ENCODE data around the gene TIFAB.
A peak's percentile ranks its signal among the peaks of the same experiment; 100 is the strongest.

Gene TIFAB

DNA sequence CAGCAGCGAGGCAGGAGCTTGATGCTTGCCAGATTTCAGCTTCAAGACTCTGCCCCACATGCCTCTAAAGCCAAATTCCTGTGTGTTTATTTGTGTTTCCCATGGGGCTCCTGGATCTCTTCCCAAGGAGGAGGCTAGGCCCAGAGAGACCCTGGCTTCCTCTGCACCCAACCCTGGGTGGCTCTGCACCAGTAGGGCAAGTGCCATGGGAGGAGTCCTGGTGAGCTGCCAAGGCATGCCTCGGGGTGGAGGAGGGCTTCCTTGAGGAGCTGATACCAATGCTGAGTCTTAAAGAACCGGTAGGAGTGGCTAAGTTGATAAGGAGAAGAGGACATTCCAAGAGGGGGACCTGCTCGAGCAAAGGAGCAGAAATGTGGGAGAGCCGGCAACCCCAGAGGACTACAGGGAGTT, 6.8 kb upstream of the TIFAB start:
- Histone ChIP-seq H3K4me3 (ENCODE audit: low read depth in 1 of 2, low read length in 2 of 2) (no peak overlapping the region), H3K79me2 (ENCODE audit: insufficient read depth, low read length) (no peaks in the 10 kb centered on the region), H3K4me1 (ENCODE audit: insufficient read depth, low read length) (0 out of 2 replicates have a peak, but pooled peaks cover 2% of the 10 kb centered on the region), H3K9me3 (ENCODE audit: insufficient read depth, low read length, severe bottlenecking) (no peaks in the 10 kb centered on the region), H3K9ac (ENCODE audit: low read depth, low read length) (no peak overlapping the region), H2AFZ (ENCODE audit: low read depth, low read length) (no peak overlapping the region), H3K27ac (ENCODE audit: low read length) (no peak overlapping the region), H4K20me1 (ENCODE audit: insufficient read depth, low read length) (no peaks in the 10 kb centered on the region), H3K36me3 (ENCODE audit: insufficient read depth, low read length) (no peaks in the 10 kb centered on the region), H3K27me3 (ENCODE audit: insufficient read depth, low read length, poor library complexity) (peaks cover 6% of the 10 kb centered on the region), H3K4me2 (ENCODE audit: insufficient read depth, low read length) (no peak overlapping the region)
- ATAC-seq (ENCODE audit: insufficient read depth, low read depth) (no peak), DNase-seq (no peak)
- TF ChIP-seq EZH2 (IDR thresholded peaks at IDR 0.05; ENCODE audit: borderline replicate concordance, low read depth, low read length, severe bottlenecking): no peak

DNA sequence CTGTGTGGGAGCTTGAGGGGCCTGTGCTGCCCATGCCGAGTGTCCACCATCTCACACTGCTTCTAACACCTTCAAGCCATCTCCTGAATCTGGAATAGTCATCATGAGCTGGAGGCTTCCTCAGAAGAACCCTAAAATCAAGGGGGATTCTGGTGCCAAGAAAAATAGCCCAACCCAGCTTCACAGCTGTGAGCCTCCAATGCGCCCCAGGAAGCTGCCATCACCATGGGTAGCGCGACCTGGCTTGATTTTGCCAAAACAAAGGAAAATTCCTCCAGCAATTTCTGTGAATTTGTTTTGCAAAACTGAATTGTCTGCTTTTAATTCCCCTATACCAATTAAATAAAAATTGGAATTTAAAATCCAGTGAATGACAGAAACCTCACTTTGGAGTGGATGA, 6.2 kb upstream of the TIFAB start:
- Histone ChIP-seq H3K27me3 (ENCODE audit: insufficient read depth, low read length, poor library complexity) (peaks cover 6% of the 10 kb centered on the region), H3K4me2 (ENCODE audit: insufficient read depth, low read length) (no peak overlapping the region), H4K20me1 (ENCODE audit: insufficient read depth, low read length) (no peaks in the 10 kb centered on the region), H3K9me3 (ENCODE audit: insufficient read depth, low read length, severe bottlenecking) (no peaks in the 10 kb centered on the region), H3K9ac (ENCODE audit: low read depth, low read length) (no peak overlapping the region), H2AFZ (ENCODE audit: low read depth, low read length) (no peak overlapping the region), H3K27ac (ENCODE audit: low read length) (no peak overlapping the region), H3K79me2 (ENCODE audit: insufficient read depth, low read length) (no peaks in the 10 kb centered on the region), H3K4me1 (ENCODE audit: insufficient read depth, low read length) (0 out of 2 replicates have a peak, but pooled peaks cover 2% of the 10 kb centered on the region), H3K36me3 (ENCODE audit: insufficient read depth, low read length) (no peaks in the 10 kb centered on the region), H3K4me3 (ENCODE audit: low read depth in 1 of 2, low read length in 2 of 2) (no peak overlapping the region)
- DNase-seq: no peak
- TF ChIP-seq, protein P1, sequence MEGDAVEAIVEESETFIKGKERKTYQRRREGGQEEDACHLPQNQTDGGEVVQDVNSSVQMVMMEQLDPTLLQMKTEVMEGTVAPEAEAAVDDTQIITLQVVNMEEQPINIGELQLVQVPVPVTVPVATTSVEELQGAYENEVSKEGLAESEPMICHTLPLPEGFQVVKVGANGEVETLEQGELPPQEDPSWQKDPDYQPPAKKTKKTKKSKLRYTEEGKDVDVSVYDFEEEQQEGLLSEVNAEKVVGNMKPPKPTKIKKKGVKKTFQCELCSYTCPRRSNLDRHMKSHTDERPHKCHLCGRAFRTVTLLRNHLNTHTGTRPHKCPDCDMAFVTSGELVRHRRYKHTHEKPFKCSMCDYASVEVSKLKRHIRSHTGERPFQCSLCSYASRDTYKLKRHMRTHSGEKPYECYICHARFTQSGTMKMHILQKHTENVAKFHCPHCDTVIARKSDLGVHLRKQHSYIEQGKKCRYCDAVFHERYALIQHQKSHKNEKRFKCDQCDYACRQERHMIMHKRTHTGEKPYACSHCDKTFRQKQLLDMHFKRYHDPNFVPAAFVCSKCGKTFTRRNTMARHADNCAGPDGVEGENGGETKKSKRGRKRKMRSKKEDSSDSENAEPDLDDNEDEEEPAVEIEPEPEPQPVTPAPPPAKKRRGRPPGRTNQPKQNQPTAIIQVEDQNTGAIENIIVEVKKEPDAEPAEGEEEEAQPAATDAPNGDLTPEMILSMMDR (IDR thresholded peaks at IDR 0.05; ENCODE audit: borderline replicate concordance, extremely low read depth, low read length, poor library complexity, severe bottlenecking): no peak
- no peak for TF ChIP-seq EZH2 (IDR thresholded peaks at IDR 0.05; ENCODE audit: borderline replicate concordance, low read depth, low read length, severe bottlenecking)
- ATAC-seq (ENCODE audit: insufficient read depth, low read depth): no peak

DNA sequence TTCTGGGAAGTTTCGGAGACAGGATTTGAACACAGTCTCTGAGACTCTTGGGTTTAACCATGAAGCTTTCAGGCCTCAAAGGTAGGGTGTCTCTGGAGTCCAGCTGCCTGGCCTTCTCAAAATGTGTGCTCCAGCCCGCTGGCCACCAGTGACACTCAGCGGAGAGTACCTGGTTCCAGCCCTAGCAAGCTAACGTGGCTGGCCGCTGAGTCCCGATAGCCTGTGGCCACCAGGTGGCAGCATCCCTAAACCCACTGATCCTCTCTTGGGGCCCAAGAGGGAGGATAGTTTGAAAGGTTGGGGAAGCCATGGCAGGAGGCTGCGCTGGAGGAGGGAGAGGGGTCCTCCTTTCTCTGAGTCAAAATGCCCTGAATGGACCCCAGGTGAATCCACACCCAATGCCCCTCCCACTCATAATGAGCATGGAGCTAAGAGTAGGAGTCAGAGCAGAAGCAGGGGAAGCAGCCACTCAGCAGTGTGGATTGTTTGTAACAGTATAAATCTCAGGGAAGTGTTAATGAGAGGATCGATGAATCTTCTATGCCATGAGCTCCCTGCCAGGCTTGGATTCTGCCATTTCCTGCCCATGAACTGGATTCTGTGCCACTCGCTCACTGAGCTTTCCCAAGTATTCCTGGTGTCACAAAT, 5.4 kb upstream of the TIFAB start:
- ATAC-seq (ENCODE audit: insufficient read depth, low read depth) (peak; percentile 70), DNase-seq (peak; percentile 68)
- Histone ChIP-seq H3K4me2 (ENCODE audit: insufficient read depth, low read length) (no peak overlapping the region), H3K9me3 (ENCODE audit: insufficient read depth, low read length, severe bottlenecking) (no peaks in the 10 kb centered on the region), H2AFZ (ENCODE audit: low read depth, low read length) (no peak overlapping the region), H3K27ac (ENCODE audit: low read length) (no peak overlapping the region), H3K27me3 (ENCODE audit: insufficient read depth, low read length, poor library complexity) (peaks cover 9% of the 10 kb centered on the region), H4K20me1 (ENCODE audit: insufficient read depth, low read length) (no peaks in the 10 kb centered on the region), H3K36me3 (ENCODE audit: insufficient read depth, low read length) (no peaks in the 10 kb centered on the region), H3K79me2 (ENCODE audit: insufficient read depth, low read length) (no peaks in the 10 kb centered on the region), H3K4me3 (ENCODE audit: low read depth in 1 of 2, low read length in 2 of 2) (no peak overlapping the region), H3K4me1 (ENCODE audit: insufficient read depth, low read length) (0 out of 2 replicates have a peak, but pooled peaks cover 2% of the 10 kb centered on the region), H3K9ac (ENCODE audit: low read depth, low read length) (no peak overlapping the region)
- no peak for TF ChIP-seq EZH2 (IDR thresholded peaks at IDR 0.05; ENCODE audit: borderline replicate concordance, low read depth, low read length, severe bottlenecking)
- TF ChIP-seq, protein P1 (IDR thresholded peaks at IDR 0.05; ENCODE audit: borderline replicate concordance, extremely low read depth, low read length, poor library complexity, severe bottlenecking): peak; percentile 94

DNA sequence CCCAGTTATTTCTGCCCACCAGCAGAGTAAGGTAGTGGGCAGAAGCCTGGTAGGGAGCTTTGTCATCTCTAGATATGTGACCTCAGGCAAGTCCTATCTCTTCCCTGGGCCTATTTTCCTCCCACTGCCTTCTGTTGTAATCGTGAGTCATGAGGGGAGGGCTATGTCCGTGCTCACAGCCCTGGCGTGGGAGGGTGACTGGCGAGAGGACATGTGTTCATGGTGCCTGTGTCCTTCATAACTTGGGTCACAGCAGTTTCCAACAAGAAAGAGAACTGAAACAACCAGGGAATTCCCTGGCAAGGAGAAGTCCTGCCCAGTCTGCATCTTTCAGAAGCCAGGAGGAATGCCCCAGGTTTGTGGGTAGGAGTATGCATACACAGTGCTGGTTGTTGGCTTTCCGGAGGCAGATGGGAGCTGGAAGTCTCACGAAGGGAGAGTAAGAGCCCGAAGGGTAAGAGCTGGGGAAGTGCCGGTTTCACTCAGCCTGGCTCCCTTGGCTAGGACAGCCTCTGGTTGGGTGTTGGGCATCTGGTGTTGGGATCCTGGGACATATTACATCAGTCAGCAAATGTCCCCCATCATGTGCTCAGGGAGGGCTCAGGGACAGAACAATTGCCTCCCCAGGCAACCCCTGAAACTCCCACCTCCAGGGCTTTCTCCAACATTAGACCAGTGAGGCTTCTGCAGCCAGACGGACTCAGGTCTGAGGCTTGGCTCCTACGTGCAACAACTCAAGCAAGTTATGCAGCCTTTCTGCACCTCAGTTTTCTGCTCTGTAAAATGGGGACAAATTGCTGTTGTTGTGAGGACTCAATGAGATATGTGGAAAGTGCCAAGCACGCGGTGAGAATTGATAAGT, 4.3 kb upstream of the TIFAB start:
- H3K9me3 ChIP-seq (ENCODE audit: insufficient read depth, low read length, severe bottlenecking): no peaks in the 10 kb centered on the region
- no peak overlapping the region for H3K27ac ChIP-seq (ENCODE audit: low read length)
- no peak overlapping the region for H2AFZ ChIP-seq (ENCODE audit: low read depth, low read length)
- H3K4me1 ChIP-seq (ENCODE audit: insufficient read depth, low read length): no peaks in the 10 kb centered on the region
- H4K20me1 ChIP-seq (ENCODE audit: insufficient read depth, low read length): no peaks in the 10 kb centered on the region
- no peaks in the 10 kb centered on the region for H3K36me3 ChIP-seq (ENCODE audit: insufficient read depth, low read length)
- H3K4me3 ChIP-seq (ENCODE audit: low read depth in 1 of 2, low read length in 2 of 2): no peak overlapping the region
- H3K79me2 ChIP-seq (ENCODE audit: insufficient read depth, low read length): no peaks in the 10 kb centered on the region
- no peak overlapping the region for H3K9ac ChIP-seq (ENCODE audit: low read depth, low read length)
- TF ChIP-seq EZH2 (IDR thresholded peaks at IDR 0.05; ENCODE audit: borderline replicate concordance, low read depth, low read length, severe bottlenecking): no peak
- TF ChIP-seq, protein P1 (IDR thresholded peaks at IDR 0.05; ENCODE audit: borderline replicate concordance, extremely low read depth, low read length, poor library complexity, severe bottlenecking): peak; percentile 9
- H3K4me2 ChIP-seq (ENCODE audit: insufficient read depth, low read length): no peak overlapping the region
- DNase-seq (no peak), ATAC-seq (ENCODE audit: insufficient read depth, low read depth) (no peak)
- H3K27me3 ChIP-seq (ENCODE audit: insufficient read depth, low read length, poor library complexity): peaks cover 12% of the 10 kb centered on the region

Data from DND-41 (cell line).